NT2/D1 (cell line): ENCODE measurements around the gene C10orf71.

ENCODE experiments used
- SUZ12 ChIP-seq: IDR thresholded peaks from 2 replicates; pipeline ENCODE4 v1.6.1; 2011; ENCODE audit not compliant: insufficient read length, insufficient read depth; ENCODE audit errors: extremely low read depth
- YY1 ChIP-seq: IDR thresholded peaks from 2 replicates; pipeline ENCODE4 v1.6.1; 2011; ENCODE audit not compliant: insufficient read length, insufficient read depth
- ZNF274 ChIP-seq: IDR thresholded peaks from 2 replicates; pipeline ENCODE4 v1.6.1; 2011; ENCODE audit warnings: mild to moderate bottlenecking, low read depth, low read length

GRCh38 chr10:49292565-49293207 is 6.3 kb upstream of the C10orf71 start:
- TF ChIP-seq YY1 (no peak), SUZ12 (no peak), ZNF274 (no peak)
